Liver (tissue), 9 donors: ENCODE results near the gene ADTRP. TPM values are rescaled to one million over a fixed set of nuclear protein-coding genes. Genes with fewer than 3 reads are reported as not detected.

Experiments
- DNase-seq: peaks from one replicate; pipeline ENCODE4 v3.0.0-alpha.2; 2017; ENCODE audit warnings: low spot score
- H3K27ac ChIP-seq, 2 donors: one replicate each; pipeline ENCODE4 v1.7.0; 2013; ENCODE audit warnings: inconsistent platforms in 2 of 2, low read length in 2 of 2, control low read depth in 1 of 2, low read depth in 1 of 2, mild to moderate bottlenecking in 1 of 2
- H3K27me3 ChIP-seq, 4 donors: one replicate each; pipeline versions ENCODE4 v1.6.1 to v1.7.0; 2013; ENCODE audit warnings: low read length in 3 of 4, inconsistent platforms in 1 of 4, mild to moderate bottlenecking in 1 of 4, moderate library complexity in 1 of 4; ENCODE audit not compliant: control insufficient read depth in 4 of 4, insufficient read depth in 4 of 4
- H3K36me3 ChIP-seq, 4 donors: one replicate each; pipeline versions ENCODE4 v1.6.1 to v1.7.0; 2013; ENCODE audit warnings: low read length in 3 of 4, mild to moderate bottlenecking in 3 of 4, low read depth in 1 of 4, moderate library complexity in 1 of 4; ENCODE audit not compliant: control insufficient read depth in 4 of 4, insufficient read depth in 3 of 4
- H3K4me1 ChIP-seq, 4 donors: one replicate each; pipeline versions ENCODE4 v1.6.1 to v1.7.0; 2013; ENCODE audit warnings: low read length in 3 of 4, mild to moderate bottlenecking in 3 of 4, moderate library complexity in 1 of 4; ENCODE audit not compliant: control insufficient read depth in 4 of 4, insufficient read depth in 4 of 4
- H3K4me3 ChIP-seq, 3 donors: one replicate each; pipeline versions ENCODE4 v1.6.1 to v1.7.0; 2013; ENCODE audit warnings: low read length in 3 of 3, control low read depth in 1 of 3, low read depth in 1 of 3, mild to moderate bottlenecking in 1 of 3
- H3K9ac ChIP-seq, 2 donors: one replicate each; pipeline ENCODE4 v1.7.0; 2013; ENCODE audit warnings: low read length in 2 of 2, mild to moderate bottlenecking in 2 of 2, moderate library complexity in 2 of 2, control low read depth in 1 of 2, low read depth in 1 of 2
- H3K9me3 ChIP-seq, 4 donors: one replicate each; pipeline versions ENCODE4 v1.6.1 to v1.7.0; 2013; ENCODE audit warnings: low read length in 3 of 4; ENCODE audit not compliant: control insufficient read depth in 4 of 4
- EGR1 ChIP-seq, 2 donors: IDR thresholded peaks; 2 replicates each; pipeline ENCODE4 v1.6.1; 2016 to 2018; ENCODE audit warnings: antibody characterized with exemption in 2 of 2, low read depth in 2 of 2
- FOXA1 ChIP-seq: IDR thresholded peaks from 2 replicates; pipeline ENCODE4 v1.6.1; 2016; ENCODE audit warnings: antibody characterized with exemption
- FOXA2 ChIP-seq: IDR thresholded peaks from 2 replicates; pipeline ENCODE4 v1.6.1; 2016; ENCODE audit warnings: antibody characterized with exemption
- GABPA ChIP-seq, 2 donors: IDR thresholded peaks in 1 of 2; conservative IDR thresholded peaks in 1 of 2; 2 replicates each; pipeline ENCODE4 v1.6.1; 2016; ENCODE audit warnings: antibody characterized with exemption in 2 of 2, mild to moderate bottlenecking in 1 of 2, moderate library complexity in 1 of 2
- HNF4A ChIP-seq, 2 donors: conservative IDR thresholded peaks; 2 replicates each; pipeline ENCODE4 v1.6.1; 2016; ENCODE audit warnings: antibody characterized with exemption in 2 of 2, mild to moderate bottlenecking in 2 of 2
- JUND ChIP-seq, 2 donors: IDR thresholded peaks; 2 replicates each; pipeline ENCODE4 v1.6.1; 2016; ENCODE audit warnings: antibody characterized with exemption in 2 of 2
- MAX ChIP-seq: IDR thresholded peaks from 2 replicates; pipeline ENCODE4 v1.6.1; 2016; ENCODE audit warnings: antibody characterized with exemption
- NR2F2 ChIP-seq: IDR thresholded peaks from 2 replicates; pipeline ENCODE4 v1.6.1; 2016; ENCODE audit warnings: antibody characterized with exemption
- RXRA ChIP-seq, 2 donors: IDR thresholded peaks; 2 replicates each; pipeline ENCODE4 v1.6.1; 2017 to 2018; ENCODE audit warnings: antibody characterized with exemption in 2 of 2, mild to moderate bottlenecking in 1 of 2
- SP1 ChIP-seq: IDR thresholded peaks from 2 replicates; pipeline ENCODE4 v1.6.1; 2018; ENCODE audit warnings: antibody characterized with exemption, mild to moderate bottlenecking
- TAF1 ChIP-seq: conservative IDR thresholded peaks from 2 replicates; pipeline ENCODE4 v1.6.1; 2016; ENCODE audit warnings: antibody characterized with exemption, mild to moderate bottlenecking
- WGBS: extraction: QIAGEN DNeasy Blood & Tissue Kit; methylation state at CpG from one replicate; pipeline ENCODE4 v1.1.7; 2013; 5-methylcytosine and 5-hydroxymethylcytosine counted together
- polyA plus RNA-seq, 2 donors: library from polyadenylated mRNA; stranded (reverse) in 1 of 2; unstranded in 1 of 2; fragments of 200-250 nt in 1 of 2; fragments of >200 nt in 1 of 2; fragmentation: Nextera tagmentation in 1 of 2; extraction: Ambion mirVana in 1 of 2; gene quantifications; one replicate each; pipeline versions ENCODE4 v1.2.1 to v1.2.3, GENCODE V29; 2013 to 2015
- total RNA-seq, 2 donors: library from RNA; depleted of rRNA; stranded (reverse); fragments of >200 nt; gene quantifications; one replicate each; pipeline ENCODE4 v1.2.3, GENCODE V29; 2014
- TF ChIP-seq, protein P1 (sequence below): IDR thresholded peaks from 2 replicates; pipeline ENCODE4 v1.6.1; 2016; ENCODE audit warnings: antibody characterized with exemption, mild to moderate bottlenecking
- TF ChIP-seq, protein P2 (sequence below): IDR thresholded peaks from 2 replicates; pipeline ENCODE4 v1.6.1; 2016; ENCODE audit warnings: antibody characterized with exemption
- donor health status: healthy.
- donor health status: healthy.
- donor health status: healthy.
- donor health status: healthy.
- donor health status: healthy.

The ADTRP gene
- total and polyA plus RNA-seq, 4 donors = 0.21 to 2.0 (median 0.50) TPM; not detected in 1

GRCh38 chr6:11754625-11755271, 23.9 kb downstream of the ADTRP start (continued):
- TF ChIP-seq, protein P1, sequence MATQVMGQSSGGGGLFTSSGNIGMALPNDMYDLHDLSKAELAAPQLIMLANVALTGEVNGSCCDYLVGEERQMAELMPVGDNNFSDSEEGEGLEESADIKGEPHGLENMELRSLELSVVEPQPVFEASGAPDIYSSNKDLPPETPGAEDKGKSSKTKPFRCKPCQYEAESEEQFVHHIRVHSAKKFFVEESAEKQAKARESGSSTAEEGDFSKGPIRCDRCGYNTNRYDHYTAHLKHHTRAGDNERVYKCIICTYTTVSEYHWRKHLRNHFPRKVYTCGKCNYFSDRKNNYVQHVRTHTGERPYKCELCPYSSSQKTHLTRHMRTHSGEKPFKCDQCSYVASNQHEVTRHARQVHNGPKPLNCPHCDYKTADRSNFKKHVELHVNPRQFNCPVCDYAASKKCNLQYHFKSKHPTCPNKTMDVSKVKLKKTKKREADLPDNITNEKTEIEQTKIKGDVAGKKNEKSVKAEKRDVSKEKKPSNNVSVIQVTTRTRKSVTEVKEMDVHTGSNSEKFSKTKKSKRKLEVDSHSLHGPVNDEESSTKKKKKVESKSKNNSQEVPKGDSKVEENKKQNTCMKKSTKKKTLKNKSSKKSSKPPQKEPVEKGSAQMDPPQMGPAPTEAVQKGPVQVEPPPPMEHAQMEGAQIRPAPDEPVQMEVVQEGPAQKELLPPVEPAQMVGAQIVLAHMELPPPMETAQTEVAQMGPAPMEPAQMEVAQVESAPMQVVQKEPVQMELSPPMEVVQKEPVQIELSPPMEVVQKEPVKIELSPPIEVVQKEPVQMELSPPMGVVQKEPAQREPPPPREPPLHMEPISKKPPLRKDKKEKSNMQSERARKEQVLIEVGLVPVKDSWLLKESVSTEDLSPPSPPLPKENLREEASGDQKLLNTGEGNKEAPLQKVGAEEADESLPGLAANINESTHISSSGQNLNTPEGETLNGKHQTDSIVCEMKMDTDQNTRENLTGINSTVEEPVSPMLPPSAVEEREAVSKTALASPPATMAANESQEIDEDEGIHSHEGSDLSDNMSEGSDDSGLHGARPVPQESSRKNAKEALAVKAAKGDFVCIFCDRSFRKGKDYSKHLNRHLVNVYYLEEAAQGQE = no peak
- TF ChIP-seq GABPA (IDR thresholded peaks at IDR 0.05 in 1 of 2, conservative IDR thresholded peaks at IDR 0.05 in 1 of 2) (no peak), FOXA2 (no peak), TAF1 (no peak), EGR1 (IDR thresholded peaks at IDR 0.05; ENCODE audit: low read depth in 2 of 2) (no peak)

- H3K9ac ChIP-seq = no peak overlapping the region
- H3K27ac ChIP-seq = no peak overlapping the region
- no peak overlapping the region for H3K4me3 ChIP-seq
- peaks cover 0 to 3% (median 1%) of the 10 kb centered on the region in 4 donors for H3K9me3 ChIP-seq
- TF ChIP-seq SP1 (no peak), RXRA (IDR thresholded peaks at IDR 0.05) (no peak), GABPA (IDR thresholded peaks at IDR 0.05 in 1 of 2, conservative IDR thresholded peaks at IDR 0.05 in 1 of 2) (no peak), HNF4A (conservative IDR thresholded peaks at IDR 0.05) (no peak), MAX (no peak), FOXA1 (no peak), NR2F2 (no peak), TAF1 (no peak), JUND (IDR thresholded peaks at IDR 0.05) (no peak), EGR1 (IDR thresholded peaks at IDR 0.05; ENCODE audit: low read depth in 2 of 2) (no peak)
- TF ChIP-seq, protein P1 = no peak
- TF ChIP-seq, protein P2, sequence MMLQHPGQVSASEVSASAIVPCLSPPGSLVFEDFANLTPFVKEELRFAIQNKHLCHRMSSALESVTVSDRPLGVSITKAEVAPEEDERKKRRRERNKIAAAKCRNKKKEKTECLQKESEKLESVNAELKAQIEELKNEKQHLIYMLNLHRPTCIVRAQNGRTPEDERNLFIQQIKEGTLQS = no peak
- H3K4me1 ChIP-seq = peaks cover 4 to 12% (median 7%) of the 10 kb centered on the region in 4 donors
- no peak for DNase-seq
- 95% methylated on average over 4 of the region's 4 CpGs for WGBS
- no peaks in the 10 kb centered on the region for H3K27me3 ChIP-seq
- no peaks in the 10 kb centered on the region for H3K36me3 ChIP-seq
Observed at GRCh38 chr6:11753798-11754197, 24.8 kb downstream of the ADTRP start.
